Caco-2 (cell line): ENCODE data around the gene CCNG1. TPM values are rescaled to one million over a fixed set of nuclear protein-coding genes. Genes with fewer than 3 reads are reported as not detected.

Experiments
- BruUV-seq: library from RNA; stranded (reverse); fragments of 400-500 nt; replicated peaks from 2 replicates; lab custom pipeline; 2021; lab: Mats Ljungman, UMichigan
- CTCF ChIA-PET: fragments of 300-600 bp; sonication (Branson Sonifier 250); formaldehyde crosslinking; loops from one replicate; lab custom pipeline; 2022; ENCODE audit warnings: antibody characterized with exemption; lab: Charles Lee
- POLR2A ChIA-PET: fragments of 300-600 bp; sonication (Branson Sonifier 250); formaldehyde crosslinking; loops from one replicate; lab custom pipeline; 2022; ENCODE audit warnings: antibody characterized with exemption; lab: Charles Lee
- DNase-seq, 2 experiments: peaks; one replicate each; pipeline versions ENCODE4 v3.0.0 to v3.0.0-alpha.2; 2020 to 2022
- H3K27me3 ChIP-seq: replicated peaks from 2 replicates; pipeline ENCODE4 v1.6.0; 2011; ENCODE audit warnings: low read length; ENCODE audit not compliant: control insufficient read depth, insufficient read depth
- H3K36me3 ChIP-seq: 2 replicates; pipeline ENCODE4 v1.5.1; 2011; ENCODE audit warnings: low read length; ENCODE audit not compliant: control insufficient read depth, insufficient read depth
- H3K4me1 ChIP-seq: fragments of 250-450 bp; sonication (Bioruptor Pico); 2 replicates; pipeline ENCODE4 v1.5.1; 2020; ENCODE audit warnings: mild to moderate bottlenecking
- H3K4me3 ChIP-seq: 2 replicates; pipeline ENCODE4 v1.5.1; 2011; ENCODE audit warnings: low read depth, mild to moderate bottlenecking, control low read depth, low read length
- H3K9me3 ChIP-seq: fragments of 250-450 bp; sonication (Bioruptor Pico); 2 replicates; pipeline ENCODE4 v1.5.1; 2020; ENCODE audit warnings: mild to moderate bottlenecking, moderate library complexity
- H3K27ac Mint-ChIP-seq: one replicate; pipeline ENCODE4 v1.8.0; 2022; ENCODE audit warnings: mixed read lengths; ENCODE audit not compliant: unreplicated experiment
- H3K27me3 Mint-ChIP-seq: one replicate; pipeline ENCODE4 v1.8.0; 2022; ENCODE audit warnings: mixed read lengths; ENCODE audit not compliant: insufficient read depth, unreplicated experiment
- H3K36me3 Mint-ChIP-seq: one replicate; pipeline ENCODE4 v1.8.0; 2022; ENCODE audit warnings: mild to moderate bottlenecking, mixed read lengths; ENCODE audit not compliant: insufficient read depth, unreplicated experiment
- H3K4me1 Mint-ChIP-seq: one replicate; pipeline ENCODE4 v1.8.0; 2022; ENCODE audit warnings: low read depth, mixed read lengths; ENCODE audit not compliant: unreplicated experiment
- H3K4me3 Mint-ChIP-seq: one replicate; pipeline ENCODE4 v1.8.0; 2022; ENCODE audit warnings: mild to moderate bottlenecking, moderate library complexity, mixed read lengths; ENCODE audit not compliant: unreplicated experiment
- H3K9me3 Mint-ChIP-seq: one replicate; pipeline ENCODE4 v1.8.0; 2022; ENCODE audit warnings: mixed read lengths; ENCODE audit not compliant: unreplicated experiment
- intact Hi-C: fragments of 100-400 bp; cut with micrococcal nuclease; formaldehyde crosslinking; loops from one replicate; pipeline ENCODE4 v1.10.0; 2022; ENCODE audit not compliant: unreplicated experiment
- total RNA-seq: library from RNA; stranded (reverse); gene quantifications from 2 replicates; pipeline ENCODE4 v1.2.3, GENCODE V29; 2022
- TF ChIP-seq, protein P1 (sequence below), 2 experiments: fragments of 200-600 bp in 1 of 2; IDR thresholded peaks; 1 replicate in 1 of 2; 2 replicates in 1 of 2; pipeline versions ENCODE4 v1.5.1 to v1.8.0; 2011 to 2022; ENCODE audit warnings: antibody characterized with exemption in 1 of 2, control low read depth in 1 of 2, inconsistent platforms in 1 of 2, low read depth in 1 of 2, low read length in 1 of 2, mild to moderate bottlenecking in 1 of 2, moderate library complexity in 1 of 2; ENCODE audit not compliant: insufficient read depth in 1 of 2, severe bottlenecking in 1 of 2, unreplicated experiment in 1 of 2

Gene CCNG1
- total RNA-seq, 1 experiment from 2014 or later = 181 TPM

DNA sequence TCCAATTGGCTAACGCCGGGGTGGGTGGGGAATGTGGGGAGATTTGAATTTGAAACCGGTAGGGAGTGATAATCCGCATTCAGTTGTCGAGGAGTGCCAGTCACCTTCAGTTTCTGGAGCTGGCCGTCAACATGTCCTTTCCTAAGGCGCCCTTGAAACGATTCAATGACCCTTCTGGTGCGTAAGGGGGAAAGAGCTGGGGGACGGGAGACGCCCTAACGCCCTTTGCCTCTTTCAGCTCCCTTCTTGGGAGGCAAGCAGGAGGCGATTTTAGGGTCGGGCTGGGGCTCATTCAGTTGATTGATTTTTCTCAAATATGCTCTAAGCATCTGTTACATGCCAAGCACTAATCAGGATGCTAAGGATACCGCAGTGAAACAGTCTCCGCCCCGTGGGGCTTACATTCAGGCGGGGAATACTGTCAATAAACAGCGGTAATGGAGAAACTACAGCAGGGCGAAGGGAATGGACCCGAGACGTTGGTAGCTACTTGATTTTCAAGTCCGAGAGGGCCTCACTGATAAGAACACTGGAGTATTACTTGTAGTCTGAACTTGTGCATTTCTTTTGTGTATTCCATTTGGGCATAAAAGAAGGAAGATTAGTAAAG is 23.3 kb downstream of the CCNG1 start, which contains the start of gene HMMR:
HMMR (plus strand) TSS at position 71 of the 610 bp plus-strand sequence; CDS start at position 132, 61 bp downstream.
- Mint-ChIP-seq H3K27me3 (no peaks in the 10 kb centered on the region), H3K4me1 (no peaks in the 10 kb centered on the region), H3K36me3 (peaks cover 51% of the 10 kb centered on the region), H3K4me3 (peak within 1 kb of the TSS; percentile 81), H3K27ac (peak within 1 kb of the TSS; percentile 100), H3K9me3 (no peaks in the 10 kb centered on the region)
- peak in 1 of 2 experiments; percentile 37 for DNase-seq
- H3K36me3 ChIP-seq = no peaks in the 10 kb centered on the region; the same call in 1 of the 2 replicates
- peak within 1 kb of the TSS; percentile 84 for H3K4me3 ChIP-seq
- peaks cover 8% of the 10 kb centered on the region; the same call in 1 of the 2 replicates for H3K4me1 ChIP-seq
- no peaks in the 10 kb centered on the region for H3K27me3 ChIP-seq
- POLR2A ChIA-PET = interaction anchor here (0.6 to 4.4 kb wide), 11 partner anchors 17 to 1161 kb away, joined by 3 to 120 read pairs (median 8); partner anchors contain the start of genes CCNG1 and MAT2B
- no peaks in the 10 kb centered on the region for H3K9me3 ChIP-seq
- TF ChIP-seq, protein P1, sequence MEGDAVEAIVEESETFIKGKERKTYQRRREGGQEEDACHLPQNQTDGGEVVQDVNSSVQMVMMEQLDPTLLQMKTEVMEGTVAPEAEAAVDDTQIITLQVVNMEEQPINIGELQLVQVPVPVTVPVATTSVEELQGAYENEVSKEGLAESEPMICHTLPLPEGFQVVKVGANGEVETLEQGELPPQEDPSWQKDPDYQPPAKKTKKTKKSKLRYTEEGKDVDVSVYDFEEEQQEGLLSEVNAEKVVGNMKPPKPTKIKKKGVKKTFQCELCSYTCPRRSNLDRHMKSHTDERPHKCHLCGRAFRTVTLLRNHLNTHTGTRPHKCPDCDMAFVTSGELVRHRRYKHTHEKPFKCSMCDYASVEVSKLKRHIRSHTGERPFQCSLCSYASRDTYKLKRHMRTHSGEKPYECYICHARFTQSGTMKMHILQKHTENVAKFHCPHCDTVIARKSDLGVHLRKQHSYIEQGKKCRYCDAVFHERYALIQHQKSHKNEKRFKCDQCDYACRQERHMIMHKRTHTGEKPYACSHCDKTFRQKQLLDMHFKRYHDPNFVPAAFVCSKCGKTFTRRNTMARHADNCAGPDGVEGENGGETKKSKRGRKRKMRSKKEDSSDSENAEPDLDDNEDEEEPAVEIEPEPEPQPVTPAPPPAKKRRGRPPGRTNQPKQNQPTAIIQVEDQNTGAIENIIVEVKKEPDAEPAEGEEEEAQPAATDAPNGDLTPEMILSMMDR (IDR thresholded peaks at IDR 0.05; ENCODE audit: insufficient read depth in 1 of 2, low read depth in 1 of 2, low read length in 1 of 2, severe bottlenecking in 1 of 2, unreplicated experiment in 1 of 2) = no peak
- intact Hi-C loops = loop anchor here (1.0 kb wide), 2 partner anchors 23 to 45 kb away; partner anchors contain the start of genes CCNG1 and MAT2B
- TSS peak; percentile 91 for BruUV-seq
- CTCF ChIA-PET = interaction anchor here (0.6 to 2.4 kb wide), 5 partner anchors 23 to 104 kb away, joined by 3 to 9 read pairs (median 4); partner anchors contain the start of genes CCNG1 and MAT2B

GRCh38 chr5:163463063-163463435 is 25.7 kb downstream of the CCNG1 start:
- DNase-seq = no peak
- Histone ChIP-seq H3K27me3 (no peaks in the 10 kb centered on the region), H3K36me3 (no peaks in the 10 kb centered on the region; the same call in 1 of the 2 replicates), H3K9me3 (no peaks in the 10 kb centered on the region), H3K4me1 (peaks cover 13% of the 10 kb centered on the region; the same call in 1 of the 2 replicates), H3K4me3 (no peak overlapping the region)
- Mint-ChIP-seq H3K27ac (no peak overlapping the region), H3K4me1 (peaks cover 5% of the 10 kb centered on the region), H3K36me3 (peaks cover 41% of the 10 kb centered on the region), H3K9me3 (no peaks in the 10 kb centered on the region), H3K4me3 (no peak overlapping the region), H3K27me3 (no peaks in the 10 kb centered on the region)
- TF ChIP-seq, protein P1 (IDR thresholded peaks at IDR 0.05; ENCODE audit: insufficient read depth in 1 of 2, low read depth in 1 of 2, low read length in 1 of 2, severe bottlenecking in 1 of 2, unreplicated experiment in 1 of 2) = no peak
- ChIA-PET CTCF (interaction anchor here (0.7 kb wide), 1 partner anchor 576 kb away, joined by 3 read pairs; no protein-coding TSS in a partner anchor), POLR2A (no interaction called here)
- BruUV-seq = no TSS peak
- intact Hi-C loops = no loop called here

- CTCF ChIA-PET = no interaction called here
- H3K9me3 ChIP-seq = no peaks in the 10 kb centered on the region
- intact Hi-C loops = no loop called here
- POLR2A ChIA-PET = no interaction called here
- Mint-ChIP-seq H3K4me3 (peak overlapping the region; percentile 3), H3K9me3 (no peaks in the 10 kb centered on the region), H3K27ac (no peak overlapping the region), H3K36me3 (peaks cover 59% of the 10 kb centered on the region), H3K4me1 (peaks cover 5% of the 10 kb centered on the region), H3K27me3 (no peaks in the 10 kb centered on the region)
- no peak overlapping the region for H3K4me3 ChIP-seq
- TF ChIP-seq, protein P1 (IDR thresholded peaks at IDR 0.05; ENCODE audit: insufficient read depth in 1 of 2, low read depth in 1 of 2, low read length in 1 of 2, severe bottlenecking in 1 of 2, unreplicated experiment in 1 of 2) = no peak
- H3K4me1 ChIP-seq = peaks cover 10% of the 10 kb centered on the region; the same call in 1 of the 2 replicates
- no TSS peak for BruUV-seq
- no peak for DNase-seq
- H3K27me3 ChIP-seq = no peaks in the 10 kb centered on the region
- H3K36me3 ChIP-seq = peaks cover 1% of the 10 kb centered on the region; the same call in 1 of the 2 replicates
Observed at GRCh38 chr5:163467682-163468081, 30.3 kb downstream of the CCNG1 start.
